GM21723 (cell line): ENCODE data around the gene CPN2.
A peak's percentile ranks its signal among the peaks of the same experiment; 100 is the strongest.

ENCODE experiments used
- ATAC-seq: cut with Tn5 transposase; IDR thresholded peaks from one replicate; pipeline ENCODE4 v1.9.1; 2021; ENCODE audit warnings: mild to moderate bottlenecking, moderate library complexity; ENCODE audit not compliant: unreplicated experiment

CPN2 gene

DNA sequence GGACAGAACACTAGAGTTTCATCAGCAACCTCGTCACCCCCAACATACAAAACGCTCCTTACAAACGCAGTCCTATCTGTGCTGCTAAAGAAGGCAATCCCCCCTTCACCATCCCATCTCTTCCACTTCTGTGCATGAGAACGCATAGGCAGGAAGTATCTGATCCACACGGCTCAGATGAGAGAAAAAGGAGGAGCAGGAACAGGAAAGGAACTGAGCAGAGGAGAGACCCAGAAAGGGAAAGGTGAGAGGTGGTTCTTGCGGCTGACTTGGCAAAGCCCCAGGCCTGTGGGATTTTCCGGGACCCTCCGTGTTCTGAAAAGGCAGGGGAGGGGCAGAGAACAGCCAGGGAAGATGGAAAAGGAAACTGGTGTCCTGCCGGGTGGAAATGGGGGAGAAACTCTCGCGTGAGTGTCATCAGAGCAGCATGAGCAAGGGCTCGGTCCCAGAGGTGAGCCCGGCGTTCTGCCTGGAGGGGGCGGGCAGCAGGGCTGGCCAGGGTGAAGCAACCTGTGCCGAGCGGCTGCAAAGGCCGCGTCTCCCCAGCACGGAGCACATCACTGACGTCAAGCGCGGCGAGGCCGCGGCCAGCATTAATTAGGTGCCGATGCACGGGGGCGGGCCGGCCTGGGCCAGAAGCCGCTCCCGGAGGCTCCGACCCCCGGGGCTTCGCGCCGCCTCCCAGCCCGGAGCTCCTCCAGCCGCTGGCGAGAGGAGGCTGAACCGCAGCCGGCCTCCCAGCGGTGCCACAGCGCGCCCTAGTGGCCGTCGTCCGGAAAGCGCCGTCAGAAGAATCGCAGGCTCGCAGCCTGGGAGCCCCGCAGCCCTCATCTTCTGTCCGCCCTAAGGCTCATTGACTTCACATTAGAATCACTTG lies 35.8 kb downstream of the CPN2 start:
- peak; percentile 92 for ATAC-seq

DNA sequence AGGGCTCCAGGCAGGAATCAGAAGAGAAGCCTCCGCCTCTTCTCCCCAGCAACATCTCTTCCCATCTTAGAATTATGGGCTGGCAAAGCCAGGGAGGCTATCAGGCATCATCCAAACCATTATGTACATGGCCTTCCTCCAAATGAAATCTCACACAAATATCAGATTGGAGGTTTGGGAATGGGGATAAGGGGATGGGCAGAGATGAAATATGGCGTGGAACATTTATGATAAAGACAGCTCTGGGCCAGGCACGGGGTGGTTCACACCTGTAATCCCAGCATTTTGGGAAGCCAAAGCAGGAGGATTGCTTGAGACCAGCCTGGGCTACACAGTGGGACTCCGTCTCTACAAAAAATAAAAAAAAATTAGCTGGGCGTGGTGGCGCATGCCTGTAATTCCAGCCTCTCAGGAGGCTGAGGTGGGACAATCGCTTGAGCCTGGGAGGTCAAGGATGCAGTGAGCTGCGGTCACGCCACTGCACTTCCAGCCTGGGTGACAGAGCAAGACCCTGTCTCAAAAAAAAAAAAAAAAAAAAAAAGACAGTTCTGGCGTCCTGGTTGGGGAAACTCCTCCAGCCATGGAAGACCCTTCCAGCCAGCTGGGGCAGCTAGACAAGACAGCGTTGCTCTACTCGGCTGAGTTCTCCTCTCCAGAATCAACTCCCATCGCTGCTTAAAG lies 36.6 kb downstream of the CPN2 start:
- no peak for ATAC-seq

DNA sequence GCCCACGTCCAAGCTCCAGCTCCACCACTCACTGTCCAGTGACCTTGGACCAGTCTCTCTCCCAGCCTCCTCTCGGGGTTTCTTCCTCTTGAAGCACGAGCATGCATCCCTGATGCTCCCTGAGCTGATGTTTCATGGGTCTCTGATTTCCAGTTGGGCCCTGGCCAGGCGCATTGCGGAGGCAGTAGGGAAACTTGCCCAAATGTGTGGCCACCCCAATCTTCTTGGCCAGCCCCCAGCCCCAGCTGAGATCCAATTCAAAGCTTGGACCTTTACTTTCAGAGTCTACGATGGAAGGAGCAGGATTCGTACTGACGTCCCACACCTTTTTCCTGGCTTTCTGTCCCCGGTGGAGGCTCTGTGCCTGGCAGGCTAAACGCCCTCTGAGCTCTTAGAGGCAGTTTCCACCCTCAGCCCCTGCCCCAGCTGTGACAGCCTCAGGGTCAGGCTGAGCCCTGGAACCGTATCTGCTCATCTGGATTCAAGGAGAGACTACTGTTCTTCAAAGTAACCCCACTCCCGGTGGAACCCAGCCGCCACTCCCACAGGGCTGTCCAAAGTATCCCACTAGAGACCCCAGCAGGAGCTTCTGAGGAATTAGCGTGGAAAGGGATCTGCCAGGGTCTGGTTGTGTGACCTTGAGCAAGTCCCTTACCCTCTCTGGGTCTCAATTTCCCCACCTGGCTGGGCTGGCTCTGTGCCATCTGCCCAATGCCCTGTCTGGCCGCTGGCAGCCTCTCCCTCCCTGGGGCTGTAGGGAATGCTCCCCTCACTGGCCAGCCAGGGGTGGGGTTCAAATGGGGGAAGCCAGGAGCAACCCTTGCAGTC lies 37.4 kb downstream of the CPN2 start:
- ATAC-seq: no peak

DNA sequence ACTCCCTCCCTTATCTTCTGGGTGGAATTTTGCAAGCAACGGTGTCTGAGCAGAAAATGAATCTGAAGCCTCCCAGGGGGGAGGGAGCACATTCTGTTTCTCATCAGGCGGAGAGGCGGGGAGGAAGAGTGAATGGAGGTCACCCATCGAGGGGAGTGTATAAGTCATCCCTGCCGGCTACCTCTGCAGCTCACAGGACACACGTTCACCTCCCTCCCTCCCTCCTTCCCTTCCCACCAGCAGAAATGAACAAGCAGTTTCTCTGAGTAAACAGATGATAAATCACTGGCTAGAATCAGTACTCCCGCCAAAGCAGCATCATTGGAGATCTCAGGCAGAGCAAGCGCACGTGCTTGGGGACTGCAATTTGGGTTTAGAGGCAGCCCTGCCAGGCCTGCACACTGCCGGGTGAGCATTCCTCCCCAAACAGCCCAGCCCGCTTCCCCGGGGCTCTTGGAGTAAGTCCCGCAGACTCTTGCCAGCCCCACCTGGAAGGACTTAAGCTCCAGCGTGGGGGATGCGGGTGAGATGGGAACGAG lies 38.3 kb downstream of the CPN2 start:
- ATAC-seq: no peak

DNA sequence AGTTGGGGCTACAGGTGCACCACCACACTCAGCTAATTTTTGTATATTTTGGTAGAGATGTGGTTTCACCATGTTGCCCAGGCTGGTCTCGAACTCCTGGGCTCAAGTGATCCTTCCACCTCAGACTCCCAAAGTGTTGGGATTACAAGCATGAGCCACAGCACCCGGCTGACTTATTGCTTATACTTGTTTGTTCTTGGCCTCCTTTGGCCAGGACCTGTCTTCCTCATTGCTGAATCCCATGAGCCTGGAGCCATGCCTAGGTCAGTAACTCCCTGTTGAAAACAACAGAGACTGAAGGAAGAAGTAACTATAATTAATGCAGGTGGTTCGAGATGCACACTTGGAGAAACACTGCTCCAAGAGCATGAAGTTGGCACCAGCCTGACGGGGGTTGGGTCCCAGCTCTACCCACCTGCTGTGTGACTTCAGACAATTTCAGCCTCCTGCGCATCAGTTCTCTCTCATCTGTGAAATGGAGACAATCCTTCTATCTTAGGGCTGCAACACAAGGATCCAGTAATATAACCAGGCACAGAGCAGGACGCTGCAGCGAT lies 38.9 kb downstream of the CPN2 start:
- ATAC-seq: no peak

DNA sequence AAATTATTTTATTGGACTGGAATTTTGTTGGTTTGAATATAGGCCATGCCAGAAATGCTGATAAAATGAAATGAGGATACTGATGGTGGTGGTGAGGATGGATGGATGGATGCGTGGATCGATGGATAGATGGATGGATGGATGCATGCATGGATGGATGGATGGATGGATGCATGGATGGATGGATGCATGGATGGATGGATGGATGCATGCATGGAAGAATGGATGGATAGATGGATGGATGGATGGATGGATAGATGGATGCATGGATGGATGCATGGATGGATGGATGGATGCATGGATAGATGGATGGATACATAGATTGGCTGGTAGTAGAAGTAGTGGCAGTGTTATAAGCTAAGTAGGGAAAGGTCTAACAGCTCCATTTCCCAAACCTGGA lies 40.1 kb downstream of the CPN2 start:
- ATAC-seq: no peak

DNA sequence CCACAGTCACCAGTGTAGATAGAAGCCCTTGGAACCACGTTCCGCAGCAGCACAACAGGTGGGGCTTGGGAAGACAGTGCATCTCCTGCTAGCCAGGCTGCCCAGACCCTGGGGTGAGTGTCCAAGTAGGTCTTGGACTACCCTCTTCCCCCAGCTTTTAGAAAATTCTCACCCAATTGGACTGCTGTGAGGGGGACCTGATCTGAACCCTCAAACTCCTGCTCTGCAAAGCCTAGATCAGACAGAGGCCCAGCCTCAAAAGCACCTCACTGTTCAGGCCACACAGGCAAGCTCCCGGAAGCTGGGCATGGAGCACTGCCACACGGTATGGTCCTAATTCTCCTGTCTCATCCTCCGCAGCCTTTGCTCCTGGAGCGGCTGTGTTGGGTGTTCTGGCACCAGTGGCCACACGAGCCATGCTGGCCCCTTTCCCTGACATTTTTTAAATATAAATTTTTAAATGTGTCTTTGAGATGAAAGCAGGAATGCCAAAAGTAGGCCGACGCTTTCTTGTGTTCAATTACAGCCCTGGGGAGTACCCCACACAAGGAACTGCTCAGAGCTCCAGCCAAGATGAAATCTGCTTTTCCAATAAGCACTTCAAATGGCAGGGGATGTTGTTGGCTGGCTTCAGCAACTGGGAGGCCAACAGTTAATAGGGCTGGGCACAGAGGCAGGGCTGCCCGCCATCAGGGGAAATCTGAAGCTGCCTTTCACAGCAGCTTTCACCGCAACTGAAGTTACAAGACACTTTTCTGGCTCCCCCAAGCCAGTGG lies 40.9 kb downstream of the CPN2 start:
- no peak for ATAC-seq

DNA sequence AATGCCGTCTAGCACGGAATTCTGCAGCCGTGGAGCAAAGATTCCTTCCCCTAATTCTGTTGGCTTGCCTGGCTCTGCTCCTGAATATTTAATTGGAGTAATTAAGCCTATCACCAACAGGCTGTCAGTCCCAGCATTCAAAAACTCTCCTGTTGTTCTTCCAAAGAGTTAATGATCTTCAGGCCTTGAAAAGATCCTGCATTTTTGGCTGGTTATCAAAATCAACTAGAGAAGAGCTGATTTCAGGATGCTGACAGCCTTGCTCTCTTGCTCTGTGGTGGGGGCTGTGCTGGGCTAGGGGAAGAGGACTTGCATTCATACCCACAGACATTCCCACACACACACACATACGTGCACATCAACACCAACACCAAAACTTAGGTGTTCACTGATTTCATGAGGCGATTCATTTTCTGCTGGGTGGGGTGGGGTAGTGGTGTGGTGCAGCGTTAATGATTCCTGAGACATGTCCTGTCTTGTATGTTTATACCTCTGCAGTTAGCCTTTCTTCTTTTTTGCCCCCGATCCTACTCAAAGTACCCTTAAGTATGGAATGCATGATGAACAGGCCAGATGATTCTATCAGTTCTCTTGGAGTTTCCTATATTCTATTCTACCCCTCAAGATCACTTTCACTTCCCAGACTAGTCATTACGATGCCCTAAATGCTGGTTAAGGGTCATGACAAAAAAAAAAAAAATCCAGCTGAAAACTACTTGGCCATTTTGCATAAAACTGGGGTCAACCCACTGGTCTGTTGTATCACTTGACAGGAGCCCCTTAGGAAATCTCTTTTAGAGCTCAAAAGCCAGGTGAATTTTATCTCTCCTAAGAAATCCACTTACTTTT lies 42.3 kb downstream of the CPN2 start:
- no peak for ATAC-seq

DNA sequence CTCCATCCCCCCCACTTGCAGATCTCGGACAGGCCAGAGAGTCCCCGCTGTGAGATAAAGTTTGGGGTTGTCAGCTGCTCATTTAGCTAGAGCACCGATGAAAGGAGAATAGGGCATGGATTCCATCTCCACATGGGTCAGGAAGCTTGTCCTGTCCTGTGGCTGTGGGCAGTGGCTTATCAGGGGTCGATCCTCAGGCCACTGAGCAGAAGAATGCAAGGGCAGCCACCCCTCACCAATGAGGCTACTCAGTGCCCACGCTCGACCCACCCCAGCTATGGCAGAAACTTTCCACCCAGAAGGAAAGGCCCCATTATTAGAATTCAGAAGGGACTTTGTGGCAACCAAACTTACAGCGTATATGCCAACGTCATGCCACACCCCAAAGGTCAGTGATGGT lies 43.3 kb downstream of the CPN2 start:
- no peak for ATAC-seq

DNA sequence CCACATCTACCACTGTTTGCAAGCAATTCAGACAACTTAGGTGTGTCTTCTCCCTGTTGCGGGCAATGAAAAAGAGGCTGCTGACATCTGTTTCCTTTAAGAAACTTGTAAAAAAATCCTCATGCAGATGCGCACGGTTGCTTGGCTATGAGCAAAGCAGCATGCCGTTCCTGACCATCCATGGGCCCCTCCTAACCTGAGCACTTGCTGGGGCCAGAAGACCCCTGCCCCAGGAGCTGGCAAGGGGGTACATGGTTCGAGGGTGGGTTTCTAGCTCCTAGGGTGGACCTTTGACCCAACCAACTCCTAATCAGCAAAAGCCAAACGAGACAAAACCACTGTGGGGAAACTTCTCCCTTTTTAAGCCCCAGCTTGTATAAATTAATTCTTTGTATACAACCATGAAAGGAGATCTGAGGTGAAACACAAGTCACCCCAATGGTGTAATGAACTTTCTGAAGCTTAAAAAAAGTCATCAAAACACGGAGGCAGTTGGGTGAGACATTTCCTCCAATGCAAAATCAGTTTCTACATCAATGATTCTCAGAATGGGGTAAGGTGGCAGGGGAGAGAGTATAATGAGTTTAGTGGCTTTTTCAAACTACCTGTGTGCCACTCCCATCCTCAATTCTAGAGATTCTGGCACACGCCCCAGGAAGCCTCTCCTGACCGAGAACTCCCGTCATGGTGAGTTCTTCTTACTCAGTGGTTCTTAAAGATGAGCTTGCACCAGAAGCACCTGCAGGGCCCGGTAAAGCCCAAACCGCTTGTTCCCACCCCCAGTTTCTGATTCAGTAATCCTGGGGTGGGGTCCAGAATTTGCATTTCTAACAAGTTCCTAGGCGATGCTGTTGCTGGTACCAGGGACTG lies 44.1 kb downstream of the CPN2 start:
- peak; percentile 63 for ATAC-seq

DNA sequence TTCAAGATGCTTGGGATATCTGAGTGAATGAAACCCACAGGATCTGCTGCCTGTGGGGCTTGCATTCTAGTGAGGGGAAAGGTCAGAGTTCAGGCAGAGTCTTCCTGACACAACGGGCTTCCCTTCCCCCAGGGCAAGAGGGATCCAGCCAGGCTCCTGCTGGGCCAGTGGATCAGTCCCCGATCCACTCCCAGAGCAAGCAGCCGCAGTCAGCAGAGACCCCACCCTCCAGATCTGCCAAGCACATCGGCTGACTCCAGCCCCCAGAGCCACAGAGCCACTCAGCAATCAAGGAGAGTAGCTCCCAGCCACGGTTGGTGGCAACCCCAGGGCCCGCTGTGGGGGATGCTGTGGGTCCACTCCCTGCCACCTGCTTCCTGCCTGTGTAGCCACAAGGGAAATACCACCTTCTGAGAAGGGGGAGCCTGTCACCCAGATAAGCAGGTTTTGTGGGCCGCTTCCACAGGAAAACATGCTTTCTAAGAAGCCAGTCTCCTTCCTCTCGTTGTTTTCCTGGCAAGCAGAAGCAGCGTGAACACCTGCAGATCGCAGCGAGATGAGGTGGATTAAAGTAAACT lies 44.9 kb downstream of the CPN2 start:
- peak; percentile 29 for ATAC-seq

DNA sequence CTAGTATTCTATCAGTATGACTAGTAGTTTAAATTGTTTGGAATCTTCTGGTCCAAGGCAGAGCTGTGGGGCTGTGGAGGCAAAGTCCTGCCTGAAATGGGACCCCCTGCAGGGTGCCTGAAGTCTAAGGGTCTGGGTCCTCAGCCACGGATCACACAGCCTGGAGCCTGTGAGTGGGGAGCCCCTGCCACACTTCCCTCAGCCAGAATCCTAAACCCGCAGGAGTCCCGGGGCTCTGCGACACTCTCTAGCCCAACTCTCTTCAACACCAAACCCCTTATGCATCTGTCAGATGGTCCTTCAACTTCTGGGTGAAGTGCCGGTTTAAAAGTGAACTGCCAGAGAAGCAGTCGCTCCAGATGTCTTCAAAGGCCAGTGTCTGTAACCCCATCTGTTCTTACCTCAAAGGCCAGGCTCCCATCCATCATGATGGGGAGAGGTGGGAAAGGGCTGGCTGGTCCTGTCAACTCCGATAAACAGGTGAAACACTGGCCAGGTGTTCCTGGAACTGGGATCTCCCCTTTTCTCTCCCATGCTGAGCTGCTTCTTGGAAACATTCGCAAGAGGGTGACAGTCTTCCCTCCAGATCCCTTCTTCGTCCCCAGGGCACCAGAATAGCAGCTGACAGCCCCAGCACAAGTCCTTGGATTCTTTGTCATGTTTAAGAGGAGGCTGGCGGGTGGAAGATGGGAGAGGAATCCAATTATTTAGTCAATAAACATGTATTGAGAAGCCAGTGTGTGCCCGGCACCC lies 45.6 kb downstream of the CPN2 start:
- ATAC-seq: no peak

DNA sequence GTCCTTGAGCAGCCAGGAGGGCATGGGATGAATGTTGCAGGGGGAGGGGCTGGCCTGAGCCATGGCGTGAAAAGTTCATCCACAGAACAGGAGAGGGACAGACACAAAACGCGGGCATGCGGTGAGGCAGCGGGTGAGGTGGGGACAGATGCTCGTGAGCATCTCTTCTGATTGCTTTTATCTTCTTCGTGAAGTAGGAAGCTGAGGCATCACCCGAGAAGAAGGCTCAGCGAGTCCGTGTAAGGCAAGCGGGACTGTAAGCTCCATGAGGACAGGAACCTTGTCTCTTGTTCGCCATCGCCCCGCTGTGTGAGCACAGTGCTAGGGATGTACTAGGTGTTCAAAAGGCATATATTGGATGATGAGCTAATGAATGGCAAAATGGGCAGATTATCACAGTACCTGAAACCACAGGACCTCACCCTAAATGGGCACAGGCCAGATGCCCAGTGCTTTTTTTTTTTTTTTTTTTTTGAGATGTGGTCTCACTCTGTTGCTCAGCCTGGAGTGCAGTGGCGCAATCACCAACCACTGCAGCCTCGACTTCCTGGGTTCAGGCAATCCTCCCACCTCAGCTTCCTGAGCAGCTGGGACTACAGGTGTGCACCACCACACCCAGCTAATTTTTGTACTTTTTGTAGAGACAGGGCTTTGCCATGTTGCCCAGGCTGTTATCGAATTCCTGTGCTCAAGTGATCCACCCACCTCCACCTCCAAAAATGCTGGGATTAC lies 46.8 kb downstream of the CPN2 start:
- ATAC-seq: no peak

DNA sequence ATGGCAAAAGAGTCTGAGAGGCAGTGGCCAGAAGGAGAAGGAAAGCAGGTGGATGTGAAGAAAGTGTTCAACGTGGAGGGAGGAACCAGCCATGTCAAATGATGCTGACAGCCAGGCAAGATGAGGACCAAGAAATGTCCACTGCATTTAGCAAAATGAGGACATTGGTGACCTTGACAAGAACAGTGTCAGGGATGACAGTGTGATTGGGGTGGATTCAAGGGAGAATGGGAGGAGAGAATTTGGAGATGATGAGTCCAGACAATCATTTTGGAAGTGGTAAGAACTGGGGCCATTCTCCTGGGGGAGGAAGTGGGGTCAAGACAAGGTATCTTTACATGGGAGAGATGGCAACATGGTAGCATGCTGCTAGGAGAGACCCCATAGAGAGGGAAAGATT lies 47.4 kb downstream of the CPN2 start:
- no peak for ATAC-seq

DNA sequence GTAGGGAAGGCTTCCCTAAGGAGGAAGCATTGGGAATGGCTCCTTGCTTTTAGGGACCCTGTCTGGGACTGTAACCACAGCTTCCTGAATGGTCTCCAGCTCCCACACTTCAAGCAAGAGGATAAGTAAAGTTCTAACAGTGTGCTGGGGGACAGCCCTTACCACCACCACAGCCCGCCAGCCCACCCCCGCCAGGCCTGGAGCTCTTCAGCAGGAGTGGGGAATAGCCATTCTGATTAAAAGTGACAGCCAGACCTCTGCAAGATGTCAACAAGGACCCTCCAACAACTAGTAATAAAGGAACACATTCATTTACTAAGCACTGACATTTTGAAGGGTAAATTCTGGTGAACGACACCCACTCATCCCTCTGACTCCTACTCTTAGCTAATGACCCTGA lies 49.4 kb downstream of the CPN2 start:
- no peak for ATAC-seq

DNA sequence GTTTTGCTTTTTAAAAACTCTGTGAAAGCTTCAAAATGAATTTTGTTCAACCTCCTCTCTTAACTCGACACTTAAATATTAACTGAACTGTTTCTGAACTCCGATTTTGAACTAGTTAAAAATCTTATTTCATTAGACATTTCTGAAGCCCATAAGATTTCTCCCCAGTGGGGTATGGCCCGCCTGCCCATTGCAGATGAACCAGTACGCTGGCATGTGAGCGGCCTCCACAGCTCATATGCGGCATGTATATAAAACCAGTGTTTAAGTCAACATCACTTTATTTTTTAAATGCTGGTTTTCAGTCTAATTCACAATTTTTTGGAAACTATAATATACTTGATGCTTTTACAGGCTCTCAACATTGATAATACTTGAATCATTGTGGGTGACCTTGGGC lies 50.2 kb downstream of the CPN2 start:
- ATAC-seq: no peak

DNA sequence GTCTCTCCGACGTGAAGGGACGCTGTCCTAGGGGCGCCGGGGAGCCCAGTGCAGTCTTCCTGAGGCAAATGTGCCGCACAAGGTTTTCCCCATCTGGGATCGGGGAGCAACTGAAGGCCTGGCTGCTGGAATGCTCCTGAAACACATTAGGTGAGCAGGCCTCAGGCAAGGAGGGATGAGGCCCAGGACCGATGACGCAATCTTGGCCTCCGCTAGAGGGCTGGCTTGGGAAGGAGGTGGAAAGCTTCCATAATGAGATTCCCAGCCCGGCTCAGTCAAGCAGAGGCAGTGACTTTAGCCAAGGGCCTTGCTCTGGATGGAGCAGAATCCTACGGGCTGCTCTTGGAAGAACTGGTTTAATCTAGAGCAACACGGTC lies 50.8 kb downstream of the CPN2 start:
- ATAC-seq: no peak
